Bone marrow (tissue), 2 donors: ENCODE results near the gene TXNDC2.

Experiments
- DNase-seq, 2 donors: peaks; one replicate each; lab custom pipeline; 2025; lab: John Stamatoyannopoulos, UW

Gene TXNDC2

GRCh38 chr18:9913526-9914333, 28.0 kb downstream of the TXNDC2 start, which contains the start of gene VAPA:
Gene VAPA (plus strand): TSS chr18:9914016. CDS start chr18:9914257, 241 bp downstream.
- peak; percentile 93 to 98 for DNase-seq

DNA sequence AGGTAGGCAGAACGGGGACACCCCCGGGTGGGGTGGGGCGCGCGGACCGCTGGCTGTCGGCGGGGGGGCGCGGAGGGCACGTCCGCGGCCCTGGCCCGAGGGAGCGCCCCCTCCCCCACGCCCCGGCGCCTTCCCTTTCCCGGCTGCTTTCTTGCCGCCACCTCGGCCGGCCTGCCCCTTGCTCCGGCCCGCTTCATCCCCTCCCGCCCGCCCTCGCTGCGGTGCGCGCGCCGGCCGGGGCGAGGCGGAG, 28.5 kb downstream of the TXNDC2 start:
- DNase-seq: no peak

- peak; percentile 39 to 44 for DNase-seq
These were observed 29.0 kb downstream of the TXNDC2 start for GRCh38 chr18:9914584-9915290.

GRCh38 chr18:9915291-9916076, 29.7 kb downstream of the TXNDC2 start:
- no peak for DNase-seq

DNA sequence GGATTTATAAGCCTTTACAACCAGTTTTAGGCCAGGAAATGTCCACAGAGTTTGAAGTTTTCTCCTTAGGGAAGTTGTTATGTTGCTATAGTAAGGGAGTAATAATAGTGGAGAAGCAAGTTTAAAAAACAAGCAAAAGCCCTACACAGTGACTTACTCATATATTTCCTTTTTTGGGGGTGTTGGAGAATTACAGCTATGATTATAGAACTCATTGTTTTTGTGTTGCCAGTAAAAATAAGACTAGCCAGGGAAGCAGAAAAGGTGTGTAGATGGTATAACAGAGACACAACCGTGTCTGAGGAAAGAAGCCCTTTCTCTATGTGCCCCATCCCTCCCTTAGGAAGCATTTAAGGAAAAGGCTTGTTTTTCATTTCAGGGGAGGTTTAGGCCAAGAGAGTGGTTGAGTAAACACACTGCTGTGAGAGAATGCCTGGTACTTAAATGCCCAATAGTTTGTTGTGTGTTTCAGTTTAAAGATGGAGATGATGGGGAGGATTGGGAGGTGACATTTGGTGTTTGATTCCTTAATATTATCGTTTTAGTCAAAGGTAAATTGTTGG, 30.4 kb downstream of the TXNDC2 start:
- DNase-seq: peak in 1 of 2 donors; percentile 9

GRCh38 chr18:9916808-9917207, 31.0 kb downstream of the TXNDC2 start:
- DNase-seq: no peak

- no peak for DNase-seq
These were observed 32.4 kb downstream of the TXNDC2 start for GRCh38 chr18:9918016-9918680.

GRCh38 chr18:9919564-9920232, 33.9 kb downstream of the TXNDC2 start:
- no peak for DNase-seq

DNA sequence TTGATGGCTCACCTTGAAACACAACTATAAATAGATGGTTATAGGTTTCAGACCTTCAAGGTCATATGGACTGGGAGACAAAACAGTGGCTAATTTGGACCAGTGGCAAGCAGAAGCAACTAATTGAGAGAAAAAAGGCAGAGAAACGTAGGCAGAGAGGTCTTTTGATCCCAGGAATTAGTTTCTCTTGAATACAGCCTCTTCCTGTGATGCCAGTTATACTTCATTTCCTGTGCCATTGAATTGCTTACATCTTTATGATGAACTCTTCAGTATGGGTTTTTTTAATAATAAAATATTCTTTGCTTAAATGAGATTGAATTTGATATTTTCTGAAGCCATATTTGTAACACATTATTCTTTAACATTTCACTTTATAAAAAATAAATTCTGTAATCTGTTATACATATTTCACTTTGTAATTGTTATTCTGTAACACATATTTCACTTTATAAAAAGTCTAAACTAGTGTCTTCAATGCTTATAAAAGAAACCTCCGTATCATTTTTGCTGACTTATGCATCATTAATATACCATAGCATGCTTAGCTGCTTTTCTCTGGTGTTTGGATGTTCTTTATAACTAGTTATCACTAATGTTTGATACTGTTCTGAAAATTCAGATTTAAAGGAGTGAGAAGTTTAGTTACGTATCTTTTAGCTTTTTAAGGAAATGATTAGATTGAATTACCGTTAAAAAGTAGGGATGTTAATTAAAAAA, 37.0 kb downstream of the TXNDC2 start:
- no peak for DNase-seq

- DNase-seq: no peak
These were observed 38.7 kb downstream of the TXNDC2 start for GRCh38 chr18:9924371-9924943.

GRCh38 chr18:9925369-9925768, 39.6 kb downstream of the TXNDC2 start:
- no peak for DNase-seq

GRCh38 chr18:9925795-9926194, 40.0 kb downstream of the TXNDC2 start:
- no peak for DNase-seq

GRCh38 chr18:9926223-9926894, 40.6 kb downstream of the TXNDC2 start:
- DNase-seq: no peak

GRCh38 chr18:9926977-9927376, 41.2 kb downstream of the TXNDC2 start:
- no peak for DNase-seq

DNA sequence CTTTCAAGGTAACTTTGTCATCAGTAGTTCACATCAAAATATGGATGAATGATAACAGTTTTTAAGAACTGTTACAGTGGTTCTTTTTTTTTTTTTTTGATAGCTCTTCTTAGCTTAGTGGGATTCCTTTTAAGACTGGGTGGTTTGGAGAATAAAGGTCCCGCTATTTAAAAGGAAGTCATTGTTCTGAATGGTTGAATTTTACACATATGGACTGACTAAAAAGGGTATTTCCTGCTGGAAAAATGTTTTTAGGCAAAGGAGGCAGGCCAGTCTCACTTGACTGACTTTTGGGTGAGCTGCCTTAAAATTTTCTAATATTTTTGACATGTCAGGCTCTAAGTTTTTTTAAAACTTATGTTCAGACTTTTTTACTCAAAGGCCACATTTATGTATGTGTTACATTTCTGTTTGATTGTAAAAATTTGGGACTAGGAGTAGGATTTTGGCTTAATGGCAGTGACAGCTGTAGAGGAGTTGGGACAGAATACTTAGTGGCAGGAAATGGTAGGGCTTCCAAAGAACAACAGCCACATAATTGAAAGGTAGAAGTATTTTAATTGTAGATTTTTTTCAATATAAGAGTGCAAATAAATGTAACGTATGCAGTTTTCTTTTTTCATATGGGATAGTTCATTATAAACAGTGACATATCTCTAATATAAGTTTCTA, 41.8 kb downstream of the TXNDC2 start:
- no peak for DNase-seq

GRCh38 chr18:9928646-9929259, 43.0 kb downstream of the TXNDC2 start:
- no peak for DNase-seq

GRCh38 chr18:9930299-9930884, 44.6 kb downstream of the TXNDC2 start:
- no peak for DNase-seq

- no peak for DNase-seq
These were observed 45.4 kb downstream of the TXNDC2 start for GRCh38 chr18:9931146-9931545.
